ENCODE data around the gene PPM1H.

Gene PPM1H

DNA sequence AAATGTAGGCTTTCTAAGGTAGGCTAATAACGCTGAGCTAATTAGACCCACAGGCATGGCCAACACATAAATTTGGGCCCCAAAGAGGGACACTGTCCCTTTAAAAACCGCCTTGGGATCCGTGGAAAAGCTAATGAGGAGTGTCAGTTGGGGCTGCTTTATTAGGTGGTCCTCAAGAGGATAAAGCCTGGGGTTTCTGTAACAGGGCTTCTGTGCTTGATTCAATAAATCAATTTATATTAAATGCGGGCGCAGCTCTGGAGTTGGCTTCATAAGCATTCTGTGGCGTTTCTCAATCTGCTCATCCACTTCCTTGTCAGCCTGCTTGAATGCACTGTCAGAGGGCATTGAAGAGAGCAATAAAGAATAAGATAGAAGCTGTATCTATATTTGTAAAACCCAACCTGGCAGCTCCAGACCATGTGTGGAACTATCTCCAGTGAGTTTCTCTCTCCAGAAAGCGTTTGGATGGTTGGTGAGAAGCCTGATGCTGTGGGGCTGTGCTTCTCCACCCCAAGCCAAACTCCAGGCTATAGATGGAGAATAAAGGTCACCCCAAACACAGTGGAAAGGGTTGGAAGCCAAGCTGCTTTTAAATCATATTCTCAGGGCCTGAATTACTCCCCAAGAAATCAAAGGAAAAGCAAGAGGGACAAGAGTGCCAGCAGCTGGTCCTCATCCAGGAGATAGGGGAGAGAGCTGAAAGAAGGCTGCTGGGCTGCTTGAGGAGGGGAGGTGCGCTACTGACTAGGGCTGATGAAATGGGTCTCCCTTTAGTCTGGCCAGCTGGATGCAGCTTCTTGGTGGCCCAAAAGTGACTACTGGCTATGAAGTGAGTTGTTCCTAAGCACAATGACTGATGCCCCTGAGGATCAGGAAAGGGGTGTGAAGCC lies 222.0 kb downstream of the PPM1H start:
- no peak for DNase-seq (ENCODE audit: low spot score)

DNA sequence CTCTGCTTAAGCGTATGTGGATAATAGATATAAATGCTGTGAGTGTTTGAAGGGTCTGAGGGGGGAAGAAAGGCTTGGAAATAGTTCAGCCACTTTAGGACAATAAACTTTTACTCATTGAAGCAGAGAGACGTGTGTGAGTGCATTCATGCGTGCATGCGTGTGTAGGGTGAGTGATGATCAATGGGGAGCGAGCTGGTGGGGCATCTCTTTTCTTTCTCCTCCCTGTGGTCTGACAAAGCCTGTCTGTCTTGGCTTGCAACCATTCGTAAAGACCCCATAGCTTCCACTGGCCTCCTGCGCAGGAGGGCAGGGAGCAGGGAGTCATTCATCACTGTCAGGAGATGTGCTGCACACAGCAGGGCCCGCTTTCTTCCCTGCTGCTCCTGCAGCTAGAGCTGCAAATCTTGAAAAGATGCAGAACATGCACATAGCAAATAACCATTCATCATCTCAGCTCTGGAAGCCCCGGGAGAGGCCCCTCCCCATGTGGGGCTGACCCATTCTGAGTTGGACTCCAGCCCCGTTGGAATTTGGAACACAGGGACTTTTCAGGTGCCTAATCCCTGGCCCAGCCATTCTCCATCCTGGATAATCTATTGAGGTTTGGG lies 223.2 kb downstream of the PPM1H start:
- DNase-seq (ENCODE audit: low spot score), result no peak

DNA sequence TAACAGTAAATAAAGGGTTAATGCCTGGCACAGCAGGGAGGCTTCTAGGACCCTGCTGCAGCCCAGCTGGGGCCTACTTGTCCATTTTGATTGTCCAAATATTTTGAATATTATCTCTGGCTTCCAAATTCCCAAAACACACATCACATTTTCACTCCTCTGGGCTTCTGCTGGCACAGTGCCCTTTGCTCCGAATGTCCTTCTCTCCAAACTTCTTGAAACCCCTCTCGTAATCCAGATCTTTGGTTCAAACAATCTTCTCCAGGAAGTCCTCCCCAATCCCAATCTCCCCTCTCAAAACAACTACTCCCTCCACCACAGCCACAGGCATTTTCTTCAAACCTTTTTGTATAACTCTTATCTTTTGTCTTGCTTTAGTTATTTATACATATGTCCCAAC lies 225.6 kb downstream of the PPM1H start:
- DNase-seq (ENCODE audit: low spot score), result no peak

DNA sequence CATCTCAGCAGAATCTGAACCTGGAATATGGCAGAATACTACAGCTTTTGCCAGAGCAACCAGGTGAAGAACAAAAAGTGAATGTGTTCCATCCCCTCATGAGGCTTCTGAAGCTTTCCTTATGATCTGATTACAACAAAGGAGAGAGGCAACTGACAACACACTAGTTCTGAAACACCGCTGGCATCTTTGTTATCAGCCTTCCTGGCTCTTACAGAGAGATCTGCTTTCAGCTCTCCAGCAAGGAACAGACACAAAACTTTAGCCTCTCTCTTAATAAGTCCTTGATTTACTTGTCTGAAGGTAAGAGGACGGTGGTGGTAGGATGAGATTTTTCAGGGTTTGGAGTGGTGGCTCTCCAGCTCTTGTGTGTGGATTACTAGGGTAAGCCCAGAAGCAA lies 227.0 kb downstream of the PPM1H start:
- no peak for DNase-seq (ENCODE audit: low spot score)

DNA sequence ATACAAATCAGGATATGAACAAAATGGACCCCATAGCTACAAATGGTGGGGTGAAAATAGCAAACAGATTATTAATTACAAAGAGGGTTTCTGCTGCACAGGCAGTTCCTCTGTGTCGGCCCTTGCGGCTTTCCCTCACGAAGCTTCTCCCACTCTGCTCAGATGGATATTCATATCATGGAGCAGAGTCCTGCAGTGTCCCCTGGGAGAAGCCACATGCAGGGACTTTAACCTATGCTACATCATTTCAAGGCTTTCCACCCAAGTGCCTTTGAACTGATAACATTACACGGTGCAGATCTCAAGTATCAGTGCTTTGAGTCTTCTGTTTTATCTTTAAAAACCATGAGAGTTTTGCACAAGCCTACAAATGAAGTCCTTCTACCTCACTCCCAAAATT lies 229.1 kb downstream of the PPM1H start:
- DNase-seq (ENCODE audit: low spot score), result no peak

DNA sequence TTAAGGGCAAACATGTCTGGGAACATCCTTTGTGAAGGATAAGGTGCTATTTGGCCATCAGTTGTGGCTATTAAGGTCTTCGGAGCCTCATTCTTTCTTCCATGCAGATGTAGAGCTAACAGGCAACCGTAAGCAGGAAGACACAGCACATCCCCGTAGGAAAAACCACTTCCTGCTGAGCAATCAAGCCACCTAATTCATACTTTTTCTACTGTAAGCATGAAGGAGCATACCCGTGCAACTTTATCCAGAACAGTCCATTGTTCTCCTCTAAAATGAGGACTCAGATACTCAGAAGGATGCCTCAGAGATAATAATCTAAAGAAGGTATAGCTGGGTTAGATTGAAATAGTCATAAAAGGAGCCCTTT lies 232.0 kb downstream of the PPM1H start:
- peak; percentile 71 for DNase-seq (ENCODE audit: low spot score)

DNA sequence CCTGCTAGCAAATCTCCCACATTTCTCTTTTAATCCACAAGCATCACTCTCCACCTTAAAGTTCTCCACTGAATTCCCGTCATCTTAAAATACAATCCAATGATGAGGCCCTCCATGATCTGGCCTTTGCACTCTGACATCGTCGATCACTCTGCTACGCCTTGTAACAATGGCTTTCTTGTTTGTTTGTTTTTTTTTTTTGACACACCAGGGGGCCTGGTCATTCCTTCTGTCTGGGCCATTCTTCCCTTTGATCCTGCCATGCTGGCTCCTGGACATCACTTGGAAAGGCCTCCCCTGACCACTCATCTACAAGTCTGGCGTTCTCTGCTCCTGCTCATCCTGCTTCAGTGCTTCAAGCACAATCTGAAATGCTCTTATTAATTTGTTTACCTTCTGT lies 233.5 kb downstream of the PPM1H start:
- no peak for DNase-seq (ENCODE audit: low spot score)

DNA sequence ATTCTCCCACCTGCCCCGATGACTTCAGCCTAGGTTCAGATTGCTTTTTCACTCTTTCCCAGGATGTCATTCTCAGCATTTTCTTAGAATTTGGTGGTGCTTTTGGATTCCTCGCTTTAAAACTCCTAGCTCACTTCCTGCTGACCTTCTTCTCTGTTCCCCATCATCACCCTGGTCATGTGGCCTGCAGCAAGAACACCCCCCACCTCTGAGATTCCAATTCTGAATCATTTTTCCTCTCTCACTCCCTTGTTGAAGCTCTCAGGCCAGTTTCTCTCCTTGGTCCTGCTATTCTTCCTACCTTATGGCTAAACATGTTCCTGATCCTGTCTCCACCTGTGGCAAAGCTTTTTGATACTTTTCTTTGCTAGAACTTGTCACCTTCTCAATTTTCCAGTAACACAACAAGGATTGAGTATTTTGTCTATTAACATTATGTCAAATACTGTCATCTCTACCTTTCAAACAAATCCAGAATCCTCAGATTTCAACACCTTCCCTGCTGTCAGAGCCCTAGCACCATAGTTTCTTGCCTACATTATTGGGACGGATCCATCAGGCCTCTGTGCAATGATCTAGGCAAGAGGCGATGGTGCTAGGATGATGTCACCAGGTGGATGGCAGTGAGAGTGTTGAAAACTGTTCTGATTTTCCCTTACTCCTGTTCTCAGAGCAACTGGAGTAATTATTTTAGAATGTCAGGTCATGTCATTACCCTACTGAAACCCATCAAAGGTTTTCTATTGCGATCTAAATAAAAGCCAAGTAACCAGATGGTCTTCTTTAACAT lies 234.7 kb downstream of the PPM1H start:
- no peak for DNase-seq (ENCODE audit: low spot score)

DNA sequence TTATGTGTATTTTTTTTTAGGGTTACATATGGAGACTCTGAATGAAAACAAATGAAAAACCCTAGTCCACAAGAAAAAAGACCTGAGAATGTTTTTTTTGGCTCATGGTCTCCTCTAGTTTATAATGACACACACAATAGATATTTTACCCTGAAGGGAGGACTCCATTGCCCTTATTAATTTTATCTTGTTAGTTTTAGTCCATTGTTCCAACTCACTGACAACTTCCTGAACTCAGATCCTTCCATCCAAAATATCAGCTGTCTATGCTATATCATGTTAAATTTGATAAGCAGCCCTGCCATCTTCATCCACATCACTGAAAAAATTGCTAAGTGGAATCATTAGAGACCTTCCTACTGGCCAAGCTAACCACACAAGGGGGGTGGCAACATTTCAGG lies 236.2 kb downstream of the PPM1H start:
- DNase-seq (ENCODE audit: low spot score), result no peak

DNA sequence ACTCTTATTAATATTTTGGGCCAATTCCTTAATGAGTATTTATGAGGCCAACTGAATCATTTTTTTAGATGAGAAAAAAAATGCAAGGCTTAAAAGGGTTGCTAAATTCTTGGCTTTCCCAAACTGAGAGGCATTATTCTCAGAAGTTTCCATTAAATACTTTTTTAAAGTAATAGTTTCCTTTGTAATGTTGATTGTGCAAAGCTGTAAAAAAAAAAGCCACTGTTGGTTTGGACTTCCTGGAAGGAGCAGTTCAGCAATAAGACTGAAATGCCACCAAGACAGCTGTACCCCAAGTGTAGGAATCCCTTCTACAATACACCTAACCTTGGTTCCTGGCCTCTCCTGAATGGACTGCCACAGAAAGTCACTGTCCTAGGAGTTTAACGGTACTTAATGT lies 237.1 kb downstream of the PPM1H start:
- DNase-seq (ENCODE audit: low spot score), result no peak

DNA sequence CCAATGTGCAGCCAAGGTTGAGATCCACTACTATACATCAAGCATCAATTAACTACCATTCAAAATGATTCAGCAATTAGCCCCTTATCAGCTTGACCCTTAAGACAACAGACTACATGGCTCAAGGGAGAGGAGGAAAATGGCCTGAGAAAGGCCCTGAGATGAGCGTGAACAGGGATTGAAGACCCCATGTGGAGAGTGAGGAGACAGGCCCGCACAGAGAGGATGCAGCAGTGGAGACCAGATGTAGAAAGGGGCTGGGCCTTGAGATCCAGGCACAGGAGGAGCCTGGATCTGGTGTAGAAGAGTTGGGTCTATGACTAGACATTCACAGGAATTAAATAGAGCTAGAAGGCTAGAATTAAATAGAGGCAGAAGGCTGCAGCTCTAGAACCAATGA lies 239.3 kb downstream of the PPM1H start:
- no peak for DNase-seq (ENCODE audit: low spot score)

DNA sequence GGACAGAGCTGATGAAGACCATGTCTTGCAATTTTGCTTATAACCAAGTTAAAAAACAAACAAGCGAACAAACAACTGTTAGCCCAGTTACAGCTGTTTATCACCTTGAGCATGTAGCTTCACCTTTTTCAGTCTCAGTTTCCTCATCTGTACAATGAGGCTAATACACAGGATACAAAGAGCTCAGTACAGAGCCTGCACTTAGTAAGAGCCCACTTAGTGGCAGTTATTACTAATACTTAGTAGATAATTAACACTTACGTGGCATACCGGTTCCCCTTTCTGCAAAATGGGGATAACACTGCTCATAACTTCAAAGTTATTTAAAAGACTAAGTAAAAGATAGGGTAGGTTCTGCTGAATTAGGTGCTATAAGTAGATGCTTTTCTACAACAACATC lies 240.3 kb downstream of the PPM1H start:
- no peak for DNase-seq (ENCODE audit: low spot score)

DNA sequence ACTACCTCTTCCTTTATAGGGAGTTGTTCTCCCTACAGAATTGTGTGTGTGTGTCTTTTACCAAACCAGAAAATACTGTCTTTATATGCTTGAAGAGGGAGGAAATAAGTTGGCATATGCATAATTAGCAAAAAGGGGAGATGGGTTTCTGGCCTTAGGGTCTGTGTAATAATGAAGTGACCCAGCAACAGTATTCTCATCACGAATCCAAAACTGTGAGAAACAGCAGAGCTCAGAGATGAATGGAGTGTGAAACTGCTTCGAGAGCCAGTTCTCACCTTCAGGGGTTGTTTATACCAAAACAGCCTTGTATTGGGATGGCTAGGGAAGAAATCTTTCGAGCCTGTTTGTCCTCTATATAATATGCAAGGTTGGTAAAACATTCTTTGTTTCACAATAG lies 240.8 kb downstream of the PPM1H start:
- DNase-seq (ENCODE audit: low spot score), result no peak

DNA sequence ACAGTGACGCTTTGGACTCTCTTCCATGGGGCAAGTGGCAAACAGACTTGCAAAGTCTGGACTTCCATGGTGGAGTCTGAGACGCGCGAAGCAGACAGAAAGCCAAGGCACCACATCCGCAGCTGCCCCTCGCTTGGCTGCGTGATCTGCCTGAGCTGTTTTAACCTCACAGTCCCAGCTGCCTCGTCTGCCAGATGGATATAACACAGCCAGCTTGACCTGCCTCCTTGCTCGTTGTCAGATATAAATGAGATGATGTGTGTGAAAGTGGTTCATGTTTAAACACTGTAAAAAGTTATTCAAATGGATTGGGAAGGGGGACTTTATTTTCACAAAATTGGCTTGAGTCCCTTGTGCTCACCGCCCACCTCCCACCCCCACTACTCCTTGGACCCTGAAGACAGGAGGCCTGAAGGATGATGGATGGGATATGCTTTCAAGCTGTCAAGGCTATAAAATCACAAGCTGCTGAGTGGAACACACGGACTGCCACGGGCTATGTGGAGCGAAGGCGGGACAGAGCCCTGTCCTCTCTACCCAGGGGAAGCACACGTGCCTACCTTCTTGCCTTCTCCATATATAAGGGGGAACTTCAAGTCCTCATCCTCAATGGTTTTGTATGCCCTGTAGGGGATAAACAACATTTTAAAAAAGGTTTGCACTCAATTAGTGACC lies 241.4 kb downstream of the PPM1H start:
- DNase-seq (ENCODE audit: low spot score), result no peak

DNA sequence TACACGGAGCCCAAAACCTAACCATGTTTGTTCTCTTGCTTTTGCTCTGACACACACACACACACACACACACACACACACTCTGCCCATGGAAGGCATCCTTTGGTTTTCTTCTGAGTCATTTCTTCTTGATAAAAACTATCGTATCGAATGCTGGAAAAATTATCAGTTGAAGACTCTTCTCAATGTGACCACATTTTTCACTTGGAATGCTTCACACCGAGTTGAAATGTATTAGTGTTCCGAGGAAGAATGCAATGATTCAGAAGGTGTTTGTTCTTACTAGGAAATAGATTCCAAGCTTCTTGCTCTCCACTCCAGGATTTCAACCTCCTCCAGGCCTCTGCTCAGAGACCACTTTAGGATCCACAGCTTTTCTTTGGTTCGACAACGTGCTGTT lies 242.1 kb downstream of the PPM1H start:
- no peak for DNase-seq (ENCODE audit: low spot score)

DNA sequence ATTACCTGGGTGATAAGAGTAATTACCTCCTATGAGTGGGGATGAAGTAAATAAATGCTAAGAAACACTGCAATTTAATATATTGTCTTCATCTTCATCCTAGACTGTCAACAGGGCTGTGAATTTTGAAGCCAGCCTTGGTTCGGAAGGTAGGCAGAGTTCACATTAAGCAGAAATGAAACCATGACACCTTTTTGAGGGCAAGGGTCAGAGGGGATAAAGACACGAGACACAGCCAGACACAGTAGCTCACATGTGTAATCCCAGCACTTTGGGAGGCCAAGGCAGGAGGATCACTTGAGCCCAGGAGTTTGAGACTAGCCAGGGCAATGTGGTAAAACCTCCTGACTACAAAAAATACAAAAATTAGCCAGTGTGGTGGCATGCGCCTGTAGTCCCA lies 243.6 kb downstream of the PPM1H start:
- DNase-seq (ENCODE audit: low spot score), result no peak

DNA sequence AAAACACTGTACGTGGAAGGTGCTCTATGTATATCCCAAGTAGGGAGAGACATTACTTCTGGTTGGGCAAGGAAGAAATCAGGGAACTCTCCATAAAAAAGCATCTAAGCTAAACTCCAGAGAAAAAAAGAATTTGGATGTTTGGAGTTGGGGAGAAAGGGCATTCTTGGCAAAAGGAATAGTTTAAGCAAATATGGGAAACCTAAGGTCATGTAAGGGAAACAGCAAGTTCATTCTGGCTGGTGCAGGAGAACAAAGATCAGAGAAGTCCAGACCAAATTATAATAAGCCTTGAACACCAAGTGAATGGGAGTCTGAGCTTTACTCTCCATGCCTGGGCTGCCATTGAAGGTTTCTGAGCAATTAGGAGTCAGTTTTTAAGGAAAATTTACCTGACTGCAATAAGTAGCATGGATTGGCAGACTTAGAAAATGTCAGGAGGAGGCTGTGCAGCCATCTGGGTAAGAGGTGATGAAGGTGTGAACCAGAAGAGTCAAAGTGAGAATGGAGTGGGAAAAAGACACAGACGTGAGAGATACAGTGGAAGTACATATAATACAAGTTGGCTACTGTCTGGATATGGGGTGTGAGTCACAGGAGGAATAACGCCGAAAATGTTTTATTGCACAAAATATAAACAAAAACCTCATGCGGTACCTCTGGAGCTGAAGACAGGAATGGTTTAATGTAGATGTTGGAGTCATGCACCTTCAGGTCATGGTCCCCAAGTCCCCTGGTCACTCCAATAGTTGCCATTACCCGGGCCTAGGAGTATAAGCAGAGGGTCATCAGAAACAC lies 245.7 kb downstream of the PPM1H start:
- DNase-seq (ENCODE audit: low spot score), result no peak

DNA sequence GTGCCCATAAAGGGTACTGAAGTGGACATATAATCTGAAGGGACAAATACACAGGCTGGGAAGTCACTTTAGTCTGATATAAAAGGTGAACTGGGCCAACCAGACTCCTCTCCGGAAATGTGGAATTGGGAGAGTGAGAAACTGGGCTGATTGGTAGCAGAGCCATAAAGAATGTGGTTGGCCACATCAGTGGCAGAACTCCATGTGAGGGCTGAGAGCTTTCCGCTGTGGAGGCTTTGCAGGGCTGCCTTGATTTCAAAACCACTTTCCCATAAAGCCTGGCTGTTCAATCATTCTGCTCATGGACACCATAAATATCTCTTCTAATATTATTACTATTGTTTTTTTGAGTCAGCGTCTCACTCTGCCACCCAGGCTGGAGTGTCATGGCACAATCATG lies 248.0 kb downstream of the PPM1H start:
- no peak for DNase-seq (ENCODE audit: low spot score)

DNA sequence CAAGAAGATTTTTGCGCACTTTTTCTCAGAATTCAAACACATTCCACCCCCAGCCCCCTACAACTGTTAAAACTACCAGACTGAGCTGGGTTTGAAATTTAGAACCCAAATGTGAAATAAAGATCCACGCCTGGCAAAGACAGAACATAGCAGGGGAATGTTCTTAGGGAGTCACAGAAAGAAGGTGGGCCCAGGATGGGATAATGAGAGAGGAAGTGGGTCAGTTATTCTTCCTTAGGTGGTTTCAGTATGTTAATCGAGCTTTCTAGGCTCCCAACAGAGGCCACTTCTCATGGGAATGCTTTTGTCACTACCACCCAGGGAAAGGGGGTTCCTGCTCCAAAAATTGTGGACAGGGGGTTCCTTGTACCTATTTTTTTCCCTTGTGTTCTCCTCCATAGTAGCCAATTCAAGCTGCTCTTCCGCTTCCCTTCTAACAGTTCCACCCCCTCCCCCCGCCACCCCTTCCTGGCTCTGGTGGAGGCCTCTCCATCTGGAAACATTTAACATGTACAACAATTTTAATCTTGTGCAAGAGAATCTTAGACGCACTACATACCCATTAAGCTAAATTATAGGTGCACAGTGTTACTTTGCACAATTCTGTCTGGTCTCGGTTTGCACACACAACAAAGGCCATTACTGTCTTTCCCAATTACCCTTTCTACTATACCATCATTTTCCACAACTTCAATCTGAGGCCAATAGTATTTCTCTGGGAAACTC lies 250.2 kb downstream of the PPM1H start:
- DNase-seq (ENCODE audit: low spot score), result no peak

DNA sequence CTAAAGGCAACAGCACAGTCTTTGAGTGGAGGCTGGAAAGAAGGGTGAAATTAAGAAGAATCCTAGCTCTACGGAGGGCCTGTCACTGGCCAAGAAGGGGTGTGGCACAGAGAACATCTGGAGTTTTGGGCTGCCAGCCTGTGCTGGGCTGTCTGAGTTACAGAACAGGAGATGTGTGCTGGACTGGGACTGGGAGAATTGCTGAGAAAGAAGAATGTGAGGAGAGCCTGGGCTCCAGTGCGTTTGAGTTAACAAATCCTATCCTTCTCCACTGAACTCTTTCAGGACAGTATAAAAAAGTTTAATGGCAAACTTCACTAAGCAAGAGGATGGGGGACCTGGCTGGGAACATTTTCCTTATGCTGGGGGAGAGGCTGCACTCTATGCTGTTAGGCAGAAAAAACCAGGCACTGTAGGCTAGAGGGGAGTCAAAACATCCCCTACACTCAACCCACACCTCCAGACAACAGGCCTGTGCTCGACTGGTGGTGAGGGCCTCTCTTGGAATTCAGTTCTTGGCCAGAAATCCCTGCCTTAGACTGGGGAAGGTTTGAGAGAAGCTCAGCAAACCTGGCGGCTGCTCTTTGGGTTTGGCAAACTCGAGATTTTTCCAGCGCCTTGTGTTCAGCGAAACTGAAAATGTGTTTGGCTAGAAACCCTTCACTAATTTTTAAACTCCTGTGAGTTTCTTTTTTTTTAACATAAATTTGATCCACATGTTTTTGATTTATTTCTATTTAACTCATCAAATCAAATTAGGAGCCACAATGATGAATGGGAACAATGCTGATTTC lies 251.0 kb downstream of the PPM1H start:
- DNase-seq (ENCODE audit: low spot score), result no peak

Measured in COLO829 (cell line).